GM21526 (cell line): ENCODE results near the gene ELF2.
"Not testable (repeated sequence)": the region's sequence is repeated elsewhere in the genome, so short reads cannot be mapped to it uniquely, and the experiment has no call there.

Experiments
- ATAC-seq: cut with Tn5 transposase; IDR thresholded peaks from one replicate; pipeline ENCODE4 v1.9.1; 2021; ENCODE audit warnings: moderate library complexity; ENCODE audit not compliant: unreplicated experiment, low FRiP score

Gene ELF2

DNA sequence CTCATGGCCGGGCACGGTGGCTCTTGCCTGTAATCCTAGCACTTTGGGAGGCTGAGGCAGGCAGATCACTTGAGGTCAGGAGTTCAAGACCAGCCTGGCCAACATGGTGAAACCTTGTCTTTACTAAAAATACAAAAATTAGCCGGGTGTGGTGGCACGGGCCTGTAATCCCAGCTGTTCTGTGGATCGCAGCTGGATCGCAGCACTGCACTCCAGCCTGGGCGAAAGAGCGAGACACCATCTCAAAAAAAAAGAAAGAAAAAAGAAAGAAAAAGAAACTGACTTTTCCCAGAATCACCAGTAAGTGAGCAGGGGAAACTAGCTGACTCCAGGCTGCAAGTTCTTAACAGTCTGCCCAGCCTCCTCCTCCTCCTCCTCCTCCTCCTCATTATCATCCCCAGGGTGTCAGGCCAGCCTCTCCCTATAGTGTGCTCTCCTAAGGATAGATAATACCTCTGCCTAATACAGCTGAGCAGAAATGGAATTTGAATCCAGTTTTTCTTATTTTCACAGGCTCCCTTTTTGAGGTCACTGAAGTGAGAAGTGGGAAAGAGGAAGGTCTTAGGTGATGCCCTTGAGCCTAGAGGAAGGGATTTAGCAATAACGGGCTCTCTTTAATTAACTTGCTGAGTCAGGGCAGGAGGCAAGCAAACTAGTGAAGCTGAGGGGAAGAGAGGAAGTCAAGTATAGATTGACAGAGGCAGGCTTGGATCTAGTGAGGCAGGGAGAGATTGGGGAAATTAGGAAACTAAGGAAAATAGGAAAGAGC, 11.8 kb upstream of the ELF2 start:
- no peak for ATAC-seq

DNA sequence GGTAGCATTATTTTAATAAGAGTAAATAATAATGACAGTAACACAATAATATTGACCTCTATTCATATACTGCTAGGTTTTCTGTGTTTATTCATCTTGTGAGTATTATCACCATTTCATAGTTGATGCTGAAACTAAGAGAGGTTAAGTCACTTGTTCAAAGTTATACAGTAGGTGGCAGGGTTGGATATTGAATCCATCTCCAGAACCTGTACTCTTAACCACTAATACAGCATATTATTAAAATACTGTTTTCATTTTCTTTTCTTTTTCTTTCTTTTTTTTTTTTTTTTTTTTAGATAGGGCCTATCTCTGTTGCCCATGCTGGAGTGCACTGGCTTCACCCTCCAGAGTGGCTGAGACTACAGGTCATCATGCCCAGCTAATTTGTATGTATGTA, 7.1 kb upstream of the ELF2 start:
- ATAC-seq = no peak

DNA sequence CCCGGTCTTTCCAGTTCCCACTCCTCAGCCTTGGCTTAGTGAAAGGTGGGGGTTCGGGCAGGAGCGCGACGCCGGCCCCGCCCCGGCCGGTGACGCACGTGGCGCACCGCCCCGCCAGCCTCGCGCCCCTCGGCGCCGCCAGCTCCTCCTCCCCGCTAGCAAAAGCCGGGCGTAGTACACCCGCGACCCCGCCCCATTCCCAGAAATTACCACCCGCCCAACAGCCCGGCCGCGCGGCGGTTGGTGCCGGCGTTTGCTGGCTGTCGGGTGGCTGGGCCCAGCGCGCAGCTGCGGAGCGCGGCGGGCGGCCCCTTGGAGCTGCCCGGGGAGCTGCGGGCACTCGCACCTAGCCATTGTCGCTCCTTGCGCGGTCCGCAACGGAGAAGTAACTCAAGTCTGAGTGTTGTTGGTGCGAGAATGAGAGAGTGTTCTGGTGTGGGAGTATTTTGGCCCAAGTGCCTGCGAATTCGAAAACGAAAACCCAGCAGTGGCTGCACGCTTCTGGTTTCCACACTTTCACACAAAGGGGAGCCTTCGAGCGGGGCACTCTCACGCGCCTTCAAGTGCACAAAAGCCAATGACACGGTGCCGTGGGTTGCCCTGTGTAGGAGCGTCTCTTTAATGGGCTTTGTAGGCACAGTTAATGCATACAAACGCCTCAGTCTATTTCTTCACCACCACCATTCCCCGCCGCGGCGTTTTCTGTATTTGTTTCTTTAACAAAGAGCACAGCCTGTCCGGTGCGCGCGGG, 1.0 kb upstream of the ELF2 start:
- ATAC-seq = peak; percentile 67

DNA sequence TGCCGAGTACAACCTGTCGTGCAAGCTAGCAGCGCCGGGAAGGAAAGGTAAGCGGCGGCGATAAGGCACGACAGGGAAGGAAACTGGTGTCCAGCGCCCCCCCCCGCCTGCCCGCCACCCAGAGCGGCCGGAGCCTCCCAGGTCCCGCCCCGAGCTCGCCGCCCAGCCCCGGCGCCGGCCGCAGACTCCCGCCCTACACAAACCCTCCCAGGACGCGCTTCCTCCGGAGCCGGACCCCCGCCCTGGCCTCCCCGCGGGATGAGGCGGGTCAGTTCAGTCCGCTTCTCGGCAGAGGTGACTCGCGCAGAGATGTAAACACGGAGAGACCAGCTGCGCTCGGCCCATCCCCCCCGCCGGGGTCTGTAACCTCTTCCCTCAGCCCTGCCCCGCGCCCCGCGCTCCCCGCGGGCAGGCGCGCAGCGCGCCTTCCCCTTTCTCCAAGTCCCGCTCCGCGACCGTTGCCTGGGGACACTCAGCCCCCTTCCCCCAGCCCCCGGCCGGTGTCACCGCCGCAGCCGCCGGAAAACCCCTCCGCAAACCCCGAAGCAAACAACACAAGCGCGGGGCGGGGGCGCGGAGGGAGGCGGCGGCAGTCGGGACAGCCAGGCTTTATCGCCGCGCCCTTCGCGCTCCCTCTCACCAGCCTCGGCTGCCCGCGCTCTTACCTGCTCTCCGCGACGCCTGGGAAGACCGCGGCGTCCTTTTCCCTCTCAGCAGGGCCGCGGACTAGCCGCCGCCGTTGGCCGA, 543 bp downstream of the ELF2 start:
- no peak for ATAC-seq

DNA sequence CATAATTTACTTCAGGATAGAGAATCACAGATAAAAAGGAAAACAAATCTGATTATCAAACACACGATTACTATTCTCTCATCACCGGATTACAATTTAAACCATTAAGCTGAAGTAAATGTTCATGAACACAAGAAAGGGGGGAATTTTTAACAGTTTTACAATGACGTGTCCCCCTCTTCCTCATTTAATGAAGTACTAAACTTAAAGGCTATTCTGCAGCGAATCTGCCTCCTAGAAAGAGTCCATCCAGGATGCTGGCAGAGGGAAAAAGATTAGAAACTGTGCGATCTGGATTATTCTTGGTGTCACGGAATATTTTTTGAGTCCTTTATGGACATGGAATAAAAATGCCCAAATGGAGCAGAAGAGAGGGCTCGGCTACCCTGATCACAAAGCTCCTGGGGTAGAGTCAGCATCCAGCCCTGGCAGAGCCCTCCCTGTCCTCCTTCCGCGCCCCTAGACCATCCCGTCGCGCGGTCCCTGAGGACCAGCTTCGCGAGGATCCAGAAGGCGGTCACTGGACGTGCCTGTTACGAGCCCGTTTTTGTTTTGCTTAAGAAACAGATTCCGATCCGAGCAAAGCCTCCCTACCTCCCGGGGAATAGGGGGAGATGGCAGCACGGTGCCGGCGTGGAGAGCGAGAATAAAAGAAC, 1.2 kb downstream of the ELF2 start:
- no peak for ATAC-seq

DNA sequence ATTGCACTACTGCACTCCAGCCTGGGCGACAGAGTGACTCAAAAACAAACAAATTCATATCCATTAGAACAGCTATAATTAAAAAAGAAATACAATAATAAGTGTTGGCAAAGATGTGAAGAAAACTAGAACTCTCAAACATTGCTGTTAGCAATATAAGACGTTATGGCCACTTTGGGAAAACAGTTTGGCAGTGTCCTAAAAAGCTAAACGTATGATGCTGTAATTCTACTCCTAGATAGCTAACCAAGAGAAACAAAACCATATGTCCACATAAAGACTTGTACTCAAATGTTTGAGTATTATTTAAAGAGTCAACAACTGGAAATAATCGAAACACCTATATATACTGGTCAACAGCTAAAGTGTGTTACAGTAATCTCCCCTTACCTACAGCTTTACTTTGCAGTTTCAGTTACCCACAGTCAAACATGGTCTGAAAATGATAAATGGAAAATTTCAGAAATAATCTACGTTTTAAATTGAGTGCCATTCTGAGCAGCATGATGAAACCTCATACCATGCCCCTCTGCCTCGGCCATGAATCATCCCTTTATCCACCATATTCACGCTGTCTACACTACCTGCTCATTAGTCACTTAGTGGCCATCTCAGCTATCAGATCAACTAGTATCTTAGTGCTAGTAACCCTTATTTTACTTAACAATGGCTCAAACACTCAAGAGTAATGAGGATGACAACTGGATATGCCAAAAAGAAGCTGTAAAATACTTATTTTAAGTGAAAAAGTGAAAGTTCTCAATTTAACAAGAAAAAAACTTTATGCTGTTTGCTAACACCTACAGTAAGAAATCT, 4.9 kb downstream of the ELF2 start:
- ATAC-seq = no peak

DNA sequence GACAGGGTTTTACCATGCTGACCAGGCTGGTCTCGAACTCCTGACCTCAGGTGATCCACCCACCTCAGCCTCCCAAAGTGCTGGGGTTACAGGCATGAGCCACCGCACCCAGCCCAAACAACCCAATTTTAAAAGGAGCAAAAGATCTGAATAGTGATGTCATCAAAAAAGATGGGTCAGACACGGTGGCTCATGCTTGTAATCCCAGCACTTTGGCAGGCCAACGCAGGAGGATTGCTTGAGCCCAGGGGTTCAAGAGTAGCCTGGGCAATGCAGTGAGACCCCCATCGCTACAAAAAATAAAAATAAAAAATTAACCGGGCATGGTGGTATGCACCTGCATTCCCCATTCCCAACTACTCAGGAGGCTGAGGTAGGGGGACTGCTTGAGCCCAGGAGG, 6.1 kb downstream of the ELF2 start:
- no peak for ATAC-seq

DNA sequence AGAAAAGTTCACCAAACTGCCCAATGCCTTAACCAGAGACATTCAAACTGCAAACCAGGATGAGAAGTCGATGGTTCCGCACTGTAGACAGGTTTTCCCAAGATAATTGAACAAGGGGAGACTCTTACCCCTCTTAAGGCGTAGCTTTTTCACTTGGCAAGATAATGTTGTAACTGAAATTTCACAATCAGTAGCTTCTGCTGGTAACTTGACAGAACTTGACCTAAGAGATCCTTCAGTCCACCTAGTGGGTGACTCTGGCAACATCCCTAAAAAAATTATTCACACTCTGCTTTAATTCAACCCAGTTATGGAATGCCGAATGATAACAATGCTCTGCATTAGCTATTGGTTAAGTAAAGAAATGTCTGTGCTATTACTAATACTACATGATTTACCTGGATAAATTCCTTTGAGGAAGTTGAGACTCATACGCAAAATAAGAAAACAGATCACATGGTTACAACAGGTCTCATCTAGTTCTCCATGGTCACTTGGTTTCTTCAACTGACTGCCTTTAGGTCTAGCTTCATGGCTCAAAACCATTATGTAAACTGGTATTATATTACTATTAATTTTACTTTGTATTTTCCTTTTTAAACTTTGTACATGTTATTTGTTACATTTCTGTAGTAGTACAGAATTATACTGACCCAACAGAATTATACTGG, 9.1 kb downstream of the ELF2 start:
- ATAC-seq = no peak

DNA sequence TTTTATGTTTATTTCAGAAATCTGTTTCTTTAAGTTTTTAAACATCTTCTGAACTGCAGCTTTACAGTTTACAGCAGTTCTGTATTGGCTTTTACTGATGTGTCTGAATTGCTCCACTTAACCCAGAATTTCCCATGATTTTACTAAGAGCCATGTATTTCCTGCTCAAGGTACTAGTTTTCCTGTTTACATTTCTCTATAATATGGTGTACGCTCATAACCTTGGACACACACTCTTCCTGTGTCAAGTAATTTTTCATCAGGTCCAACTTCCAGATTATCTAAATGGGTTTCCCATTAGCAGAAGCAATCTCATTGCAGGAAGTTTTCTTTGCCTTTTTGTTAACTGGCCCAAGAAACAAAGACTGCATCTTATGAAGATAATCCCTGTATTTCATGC, 12.3 kb downstream of the ELF2 start:
- ATAC-seq = no peak

DNA sequence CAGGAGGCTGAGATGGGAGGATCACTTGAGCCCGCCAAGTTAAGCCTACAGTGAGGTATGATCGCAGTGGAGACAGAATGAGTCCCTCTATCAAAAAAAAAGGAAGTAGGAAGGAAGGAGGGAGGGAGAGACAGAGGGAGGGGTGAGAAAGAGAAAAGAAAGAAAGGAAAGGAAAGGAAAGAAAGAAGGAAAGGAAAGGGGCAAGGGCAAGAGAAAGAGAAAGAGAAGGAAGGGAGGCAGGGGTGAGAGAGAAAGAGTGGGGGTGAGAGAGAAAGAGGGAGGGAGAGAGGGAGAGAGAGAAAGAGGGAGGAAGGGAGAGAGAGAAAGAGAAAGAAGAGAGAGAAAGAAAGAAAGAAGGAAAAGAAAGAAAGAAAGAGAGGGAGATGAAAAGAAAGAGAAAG, 13.2 kb downstream of the ELF2 start:
- ATAC-seq = no peak

DNA sequence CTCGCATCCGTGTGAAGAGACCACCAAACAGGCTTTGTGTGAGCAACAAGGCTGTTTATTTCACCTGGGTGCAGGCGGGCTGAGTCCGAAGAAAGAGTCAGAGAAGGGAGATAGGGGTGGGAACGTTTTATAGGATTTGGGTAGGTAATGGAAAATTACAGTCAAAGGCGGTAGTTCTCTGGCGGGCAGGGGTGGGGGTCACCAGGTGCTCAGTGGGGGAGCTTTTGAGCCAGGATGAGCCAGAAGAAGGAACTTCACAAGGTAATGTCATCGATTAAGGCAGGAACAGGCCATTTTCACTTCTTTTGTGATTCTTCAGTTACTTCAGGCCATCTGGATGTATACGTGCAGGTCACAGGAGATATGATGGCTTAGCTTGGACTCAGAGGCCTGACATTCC, 19.0 kb downstream of the ELF2 start:
- ATAC-seq = not testable (repeated sequence)

DNA sequence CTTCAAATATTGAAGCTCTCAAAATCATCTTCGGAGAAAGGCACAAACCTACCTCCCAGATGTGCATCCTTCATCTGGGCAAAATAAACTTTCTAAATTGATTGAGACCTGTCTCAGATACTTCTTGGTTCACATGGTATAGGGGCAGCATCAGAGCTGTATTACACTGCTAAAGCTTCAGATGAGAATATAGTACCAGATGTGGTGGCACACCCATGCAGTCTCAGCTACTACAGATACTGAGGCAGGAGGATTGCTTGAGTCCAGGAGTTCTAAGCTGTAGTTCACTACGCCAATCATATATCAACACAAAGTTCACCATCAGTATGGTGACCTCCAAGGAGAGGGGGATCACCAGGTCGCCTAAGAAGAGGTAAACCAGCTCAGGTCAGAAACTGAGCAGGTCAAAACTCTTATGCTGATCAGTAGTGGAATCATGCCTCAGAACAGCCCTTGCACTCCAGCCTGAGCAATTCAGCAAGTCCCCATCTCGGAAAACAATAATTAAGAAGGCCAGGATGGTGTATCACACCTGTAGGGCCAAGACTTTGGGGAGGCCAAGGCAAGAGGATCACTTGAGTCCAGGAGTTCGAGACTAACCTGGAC, 22.0 kb downstream of the ELF2 start:
- no peak for ATAC-seq

DNA sequence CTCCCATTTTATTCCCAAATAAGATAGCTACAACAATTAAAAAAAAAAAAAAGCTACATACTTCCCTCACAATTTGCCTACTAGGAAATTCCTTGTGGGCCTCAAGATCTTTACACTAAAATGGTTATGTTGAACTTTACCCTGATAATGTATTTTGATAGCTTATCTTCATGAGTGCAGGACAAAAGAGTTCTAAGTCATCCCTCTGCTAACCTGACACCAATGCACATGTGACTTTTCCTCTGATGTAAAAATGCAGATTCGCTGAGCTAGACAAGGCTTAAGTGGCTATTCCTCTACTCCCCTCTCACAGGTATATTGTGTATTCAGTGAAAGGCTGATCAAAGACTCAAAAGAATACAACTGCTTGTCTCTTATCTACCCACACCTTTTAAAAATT, 22.5 kb downstream of the ELF2 start:
- ATAC-seq = no peak

DNA sequence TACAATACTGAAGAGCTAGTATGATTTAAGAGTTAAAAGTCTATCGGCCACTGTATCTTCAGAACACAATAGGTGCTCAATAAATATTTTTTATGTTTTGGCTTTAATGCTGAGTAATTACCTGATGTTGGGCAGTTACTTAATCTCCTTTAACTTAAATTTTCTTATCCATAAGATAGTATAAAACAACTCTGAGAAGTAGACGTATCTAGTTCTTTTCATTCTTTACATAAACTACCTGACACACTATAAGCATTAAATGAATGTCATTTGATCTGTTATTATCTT, 22.9 kb downstream of the ELF2 start:
- no peak for ATAC-seq

DNA sequence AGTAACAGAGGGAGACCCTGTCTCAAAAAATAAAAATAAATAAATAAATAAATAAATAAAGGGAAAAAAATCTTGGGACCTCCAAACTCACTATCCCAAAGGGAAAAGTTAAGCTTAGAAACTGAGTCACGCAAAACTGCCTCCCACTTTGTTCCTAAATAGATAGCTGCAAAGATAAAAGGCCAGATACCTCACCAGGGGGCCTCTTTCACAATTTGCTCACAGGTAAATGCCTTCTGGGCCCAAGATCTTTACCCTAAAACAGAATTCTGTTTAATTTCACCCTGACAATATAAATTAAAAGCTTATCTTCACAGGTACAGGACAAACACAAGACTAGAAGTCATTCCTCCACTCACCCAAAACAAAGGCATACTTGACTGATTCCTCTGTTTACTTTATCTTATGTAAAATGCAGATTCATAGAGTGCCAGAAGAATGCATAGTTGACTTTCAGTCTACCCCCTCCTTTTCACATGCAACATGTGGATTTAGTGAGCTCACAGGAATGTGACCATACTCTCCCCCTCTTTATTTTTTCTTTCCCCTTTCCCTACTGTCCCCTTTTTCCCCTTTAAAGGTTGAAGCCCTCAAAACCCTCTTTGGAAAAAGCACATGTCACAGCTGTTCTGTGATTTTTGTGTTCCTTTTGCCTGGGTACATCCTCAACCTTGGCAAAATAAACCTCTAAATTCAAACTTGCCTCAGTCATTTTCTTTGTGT, 23.4 kb downstream of the ELF2 start:
- ATAC-seq = no peak

DNA sequence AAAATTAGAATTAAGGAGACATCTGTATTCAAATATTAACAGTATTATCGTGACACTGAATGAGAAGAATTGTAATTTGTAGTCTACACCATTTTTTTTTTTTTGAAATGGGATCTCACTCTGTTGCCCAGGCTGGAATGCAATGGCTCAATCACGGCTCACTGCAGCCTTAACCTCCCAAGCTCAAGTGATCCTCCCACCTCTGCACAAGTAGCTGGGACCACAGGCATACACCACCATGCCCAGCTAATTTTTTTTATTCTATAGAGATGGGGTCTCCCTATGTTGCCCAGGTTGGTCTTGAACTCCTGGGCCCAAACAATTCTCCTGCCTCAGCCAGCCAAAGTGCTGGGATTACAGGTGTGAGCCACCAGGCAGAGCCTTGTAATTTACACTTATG, 24.8 kb downstream of the ELF2 start:
- no peak for ATAC-seq

DNA sequence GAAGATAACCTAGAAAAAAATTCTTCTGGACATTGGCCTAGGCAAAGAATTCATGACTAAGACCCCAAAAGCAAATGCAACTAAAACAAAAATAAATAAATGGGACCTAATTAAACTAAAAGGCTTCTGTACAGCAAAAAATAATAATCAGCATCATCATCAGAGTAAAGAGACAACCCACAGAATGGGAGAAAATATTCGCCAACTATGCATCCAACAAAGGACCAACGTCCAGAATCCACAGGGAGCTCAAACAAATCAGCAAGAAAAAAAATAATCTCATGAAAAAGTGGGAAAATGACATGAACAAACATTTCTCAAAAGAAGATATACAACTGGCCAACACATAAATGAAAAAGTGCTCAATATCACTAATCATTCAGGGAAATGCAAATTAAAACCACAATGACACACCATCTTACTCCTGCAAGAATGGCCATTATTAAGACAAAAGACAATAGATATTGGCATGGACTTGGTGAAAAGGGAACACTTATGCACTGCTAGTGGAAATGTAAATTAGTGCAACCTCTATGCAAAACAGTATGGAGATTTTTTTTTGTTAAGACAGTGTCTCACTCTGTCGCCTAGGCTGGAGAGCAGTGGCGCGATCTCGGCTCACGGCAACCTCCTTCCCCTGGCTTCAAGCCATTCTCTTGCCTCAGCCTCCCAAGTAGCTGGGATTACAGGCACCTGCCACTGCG, 29.9 kb downstream of the ELF2 start:
- ATAC-seq = no peak

DNA sequence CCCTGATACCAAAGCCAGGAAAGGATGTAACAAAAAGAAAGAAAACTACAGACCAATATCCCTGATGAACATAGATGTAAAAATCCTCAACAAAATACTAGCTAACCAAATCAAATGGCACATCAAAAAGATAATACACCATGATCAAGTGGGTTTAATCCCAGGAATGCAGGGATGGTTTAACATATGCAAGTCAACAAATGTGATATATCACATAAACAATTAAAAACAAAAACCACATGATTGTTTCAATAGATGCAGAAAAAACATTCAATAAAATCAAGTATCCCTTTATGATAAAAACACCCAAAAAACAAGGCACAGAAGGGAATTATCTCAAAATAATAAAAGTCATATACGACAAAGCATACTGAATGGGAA, 31.5 kb downstream of the ELF2 start:
- ATAC-seq = no peak
